Esophagus squamous epithelium (tissue), 4 donors: Measurements from ENCODE around the gene SLC7A6.

ENCODE experiments used
- CTCF ChIP-seq, 6 experiments: fragments of 450-650 bp in 4 of 6; fragments of 200-600 bp in 2 of 6; sonication (generic) in 2 of 6; IDR thresholded peaks; one replicate each; pipeline ENCODE4 v1.5.1; 2016 to 2019; ENCODE audit warnings: antibody characterized with exemption in 6 of 6, mild to moderate bottlenecking in 4 of 6, moderate library complexity in 4 of 6
- POLR2A ChIP-seq, 4 donors: fragments of 450-650 bp; IDR thresholded peaks; one replicate each; pipeline ENCODE4 v1.6.1; 2017; ENCODE audit warnings: antibody characterized with exemption in 4 of 4, mild to moderate bottlenecking in 4 of 4, moderate library complexity in 3 of 4

DNA sequence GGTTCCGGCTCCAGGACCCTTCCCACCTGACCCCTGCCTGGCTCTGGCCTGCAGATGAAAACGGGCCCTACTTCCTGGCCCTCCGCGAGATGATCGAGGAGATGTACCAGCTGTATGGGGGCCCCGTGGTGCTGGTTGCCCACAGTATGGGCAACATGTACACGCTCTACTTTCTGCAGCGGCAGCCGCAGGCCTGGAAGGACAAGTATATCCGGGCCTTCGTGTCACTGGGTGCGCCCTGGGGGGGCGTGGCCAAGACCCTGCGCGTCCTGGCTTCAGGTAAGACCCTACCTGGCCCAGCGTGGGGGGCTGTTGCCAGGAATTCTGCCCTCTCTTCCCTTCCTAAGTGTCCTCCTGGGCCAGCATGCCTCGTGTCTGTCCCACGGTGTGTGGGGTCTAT, 8.6 kb upstream of the SLC7A6 start:
- TF ChIP-seq POLR2A (IDR thresholded peaks at IDR 0.05) (no peak), CTCF (IDR thresholded peaks at IDR 0.05) (no peak)
